Measurements from ENCODE around the gene CNEP1R1.

GRCh38 chr16:49978569-49979326, 46.3 kb upstream of the CNEP1R1 start:
- no peak for TF ChIP-seq EZH2 (IDR thresholded peaks at IDR 0.05)
- TF ChIP-seq SIN3A (IDR thresholded peaks at IDR 0.05; ENCODE audit: low read depth) = no peak
- no peak for TF ChIP-seq CTCF (IDR thresholded peaks at IDR 0.05 in 2 of 3, conservative IDR thresholded peaks at IDR 0.05 in 1 of 3; ENCODE audit: borderline replicate concordance in 1 of 3, insufficient read depth in 1 of 3, low read depth in 2 of 3, low read length in 2 of 3)
- TF ChIP-seq POLR2A (IDR thresholded peaks at IDR 0.05; ENCODE audit: borderline replicate concordance, extremely low read depth, insufficient read depth, insufficient read length) = no peak
- TF ChIP-seq POLR2AphosphoS5 (IDR thresholded peaks at IDR 0.05; ENCODE audit: low read depth, low read length) = no peak
- TF ChIP-seq CEBPB (IDR thresholded peaks at IDR 0.05; ENCODE audit: low read depth) = no peak
- TF ChIP-seq FOSL1 (IDR thresholded peaks at IDR 0.05; ENCODE audit: low read depth) = no peak
- no peak for TF ChIP-seq TCF7L2 (IDR thresholded peaks at IDR 0.05; ENCODE audit: borderline replicate concordance, extremely low read depth, insufficient read depth, insufficient read length)
- no peak for TF ChIP-seq REST (IDR thresholded peaks at IDR 0.05; ENCODE audit: low read depth)
- TF ChIP-seq RAD21 (IDR thresholded peaks at IDR 0.05; ENCODE audit: low read depth) = no peak
- no peak for TF ChIP-seq MAX (IDR thresholded peaks at IDR 0.05)

Data from HCT116 (cell line).